A673 (cell line): ENCODE data around the gene MLH3.

Experiments used
- EZH2 ChIP-seq: fragments of 200-600 bp; sonication (generic); IDR thresholded peaks from 2 replicates; pipeline ENCODE4 v1.6.1; 2017; ENCODE audit warnings: borderline replicate concordance, low read depth, mild to moderate bottlenecking, mixed read lengths, antibody characterized with exemption, low read length; ENCODE audit not compliant: poor library complexity, severe bottlenecking
- TF ChIP-seq, protein P1 (sequence below): fragments of 300-800, 200-600 bp; sonication (generic); conservative IDR thresholded peaks from 2 replicates; pipeline ENCODE4 v1.5.1; 2017; ENCODE audit warnings: low read depth, mild to moderate bottlenecking, antibody characterized with exemption, low read length, moderate library complexity, mixed read lengths

DNA sequence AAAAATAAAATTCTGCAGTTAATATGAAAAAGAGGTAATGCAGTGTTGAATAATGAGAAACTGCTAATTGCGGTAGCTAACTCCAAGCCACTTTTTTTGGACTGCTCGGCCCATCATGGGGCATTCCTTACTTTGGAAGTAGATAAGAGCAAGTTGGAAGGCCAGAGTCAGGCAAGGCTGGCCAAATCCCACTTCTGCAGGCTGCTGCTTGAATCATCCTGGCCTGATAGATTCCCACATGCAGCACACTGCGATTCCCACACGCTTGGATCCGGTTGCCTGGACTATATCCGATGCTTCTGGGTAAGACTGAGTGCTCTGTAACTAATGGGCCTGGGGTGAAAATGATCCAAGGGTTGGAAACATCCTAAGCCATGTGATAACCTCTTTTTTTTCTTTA lies 38.0 kb downstream of the MLH3 start:
- TF ChIP-seq, protein P1, sequence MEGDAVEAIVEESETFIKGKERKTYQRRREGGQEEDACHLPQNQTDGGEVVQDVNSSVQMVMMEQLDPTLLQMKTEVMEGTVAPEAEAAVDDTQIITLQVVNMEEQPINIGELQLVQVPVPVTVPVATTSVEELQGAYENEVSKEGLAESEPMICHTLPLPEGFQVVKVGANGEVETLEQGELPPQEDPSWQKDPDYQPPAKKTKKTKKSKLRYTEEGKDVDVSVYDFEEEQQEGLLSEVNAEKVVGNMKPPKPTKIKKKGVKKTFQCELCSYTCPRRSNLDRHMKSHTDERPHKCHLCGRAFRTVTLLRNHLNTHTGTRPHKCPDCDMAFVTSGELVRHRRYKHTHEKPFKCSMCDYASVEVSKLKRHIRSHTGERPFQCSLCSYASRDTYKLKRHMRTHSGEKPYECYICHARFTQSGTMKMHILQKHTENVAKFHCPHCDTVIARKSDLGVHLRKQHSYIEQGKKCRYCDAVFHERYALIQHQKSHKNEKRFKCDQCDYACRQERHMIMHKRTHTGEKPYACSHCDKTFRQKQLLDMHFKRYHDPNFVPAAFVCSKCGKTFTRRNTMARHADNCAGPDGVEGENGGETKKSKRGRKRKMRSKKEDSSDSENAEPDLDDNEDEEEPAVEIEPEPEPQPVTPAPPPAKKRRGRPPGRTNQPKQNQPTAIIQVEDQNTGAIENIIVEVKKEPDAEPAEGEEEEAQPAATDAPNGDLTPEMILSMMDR: no peak
- no peak for TF ChIP-seq EZH2
